ENCODE data around the gene MAB21L4. TPM values are rescaled to one million over a fixed set of nuclear protein-coding genes. Genes with fewer than 3 reads are reported as not detected.

MAB21L4 gene
- total RNA-seq, 1 donor from 2014 or later = not detected

GRCh38 chr2:240889601-240890560 lies 6.1 kb downstream of the MAB21L4 start:
- Mint-ChIP-seq H3K27me3 (ENCODE audit: unreplicated experiment) (peaks cover 6% of the 10 kb centered on the region), H3K9me3 (ENCODE audit: unreplicated experiment) (no peaks in the 10 kb centered on the region), H3K4me3 (ENCODE audit: unreplicated experiment) (no peak overlapping the region), H3K27ac (ENCODE audit: unreplicated experiment) (no peak overlapping the region), H3K36me3 (ENCODE audit: unreplicated experiment) (no peaks in the 10 kb centered on the region), H3K4me1 (ENCODE audit: unreplicated experiment) (peaks cover 2% of the 10 kb centered on the region)
- no peak for TF ChIP-seq CTCF (IDR thresholded peaks at IDR 0.05)
- DNase-seq (ENCODE audit: extremely low spot score, unreplicated experiment) = no peak

GRCh38 chr2:240888890-240889573 lies 6.9 kb downstream of the MAB21L4 start:
- Mint-ChIP-seq H3K27ac (ENCODE audit: unreplicated experiment) (no peak overlapping the region), H3K4me3 (ENCODE audit: unreplicated experiment) (no peak overlapping the region), H3K27me3 (ENCODE audit: unreplicated experiment) (peaks cover 6% of the 10 kb centered on the region), H3K36me3 (ENCODE audit: unreplicated experiment) (no peaks in the 10 kb centered on the region), H3K9me3 (ENCODE audit: unreplicated experiment) (no peaks in the 10 kb centered on the region), H3K4me1 (ENCODE audit: unreplicated experiment) (peaks cover 2% of the 10 kb centered on the region)
- TF ChIP-seq CTCF (IDR thresholded peaks at IDR 0.05) = no peak
- no peak for DNase-seq (ENCODE audit: extremely low spot score, unreplicated experiment)

DNA sequence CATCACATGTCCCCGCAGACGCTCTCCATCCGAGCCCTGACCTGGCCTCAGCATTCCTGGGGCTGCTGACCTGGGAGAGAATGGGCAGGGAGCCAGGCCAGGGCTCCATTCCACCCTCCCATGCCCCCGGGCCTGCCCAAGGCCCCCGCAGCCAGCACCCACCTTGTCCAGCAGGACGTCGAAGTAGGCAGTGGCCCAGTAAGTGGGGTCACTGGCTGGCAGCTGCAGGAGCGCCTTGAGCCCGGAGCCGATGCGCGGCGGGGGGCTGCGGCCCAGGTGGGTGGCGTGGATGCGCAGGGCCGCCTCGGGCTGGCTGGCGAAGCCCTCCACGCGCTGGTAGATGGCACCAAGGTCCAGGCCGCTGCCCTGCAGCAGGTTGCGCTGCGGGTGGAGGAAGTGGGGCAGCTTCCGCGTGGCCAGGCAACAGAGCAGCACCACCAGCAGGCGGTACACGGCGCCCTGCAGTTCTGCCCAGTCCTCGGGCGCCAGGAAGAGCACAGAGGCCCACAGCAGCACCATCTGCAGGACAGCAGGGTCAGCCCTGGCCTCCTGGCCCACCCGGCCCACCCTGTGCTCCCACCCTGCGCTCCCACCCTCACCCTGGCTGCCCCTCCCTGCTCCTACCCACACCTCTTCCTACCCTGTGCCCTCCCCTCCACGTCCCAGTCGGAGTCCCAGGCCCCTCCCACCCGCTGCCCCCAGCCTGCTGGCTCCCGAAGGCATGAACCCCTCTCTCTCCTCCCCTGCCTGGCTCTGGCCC lies 7.6 kb downstream of the MAB21L4 start:
- no peak for DNase-seq (ENCODE audit: extremely low spot score, unreplicated experiment)
- no peak overlapping the region for H3K4me3 Mint-ChIP-seq (ENCODE audit: unreplicated experiment)
- no peak overlapping the region for H3K27ac Mint-ChIP-seq (ENCODE audit: unreplicated experiment)
- H3K27me3 Mint-ChIP-seq (ENCODE audit: unreplicated experiment) = peaks cover 8% of the 10 kb centered on the region
- H3K9me3 Mint-ChIP-seq (ENCODE audit: unreplicated experiment) = no peaks in the 10 kb centered on the region
- no peaks in the 10 kb centered on the region for H3K4me1 Mint-ChIP-seq (ENCODE audit: unreplicated experiment)
- no peak for TF ChIP-seq CTCF (IDR thresholded peaks at IDR 0.05)
- H3K36me3 Mint-ChIP-seq (ENCODE audit: unreplicated experiment) = no peaks in the 10 kb centered on the region

- TF ChIP-seq CTCF (IDR thresholded peaks at IDR 0.05) = no peak
- Mint-ChIP-seq H3K9me3 (ENCODE audit: unreplicated experiment) (no peaks in the 10 kb centered on the region), H3K36me3 (ENCODE audit: unreplicated experiment) (no peaks in the 10 kb centered on the region), H3K27ac (ENCODE audit: unreplicated experiment) (no peak overlapping the region), H3K4me3 (ENCODE audit: unreplicated experiment) (no peak overlapping the region), H3K27me3 (ENCODE audit: unreplicated experiment) (peaks cover 15% of the 10 kb centered on the region), H3K4me1 (ENCODE audit: unreplicated experiment) (no peaks in the 10 kb centered on the region)
- no peak for DNase-seq (ENCODE audit: extremely low spot score, unreplicated experiment)
Observed at GRCh38 chr2:240887631-240888030, 8.3 kb downstream of the MAB21L4 start.

Measured in osteocyte (in vitro differentiated cells).